ENCODE data around the gene ZNF485. TPM values are rescaled to one million over a fixed set of nuclear protein-coding genes. Genes with fewer than 3 reads are reported as not detected.

ZNF485 gene
- total and polyA plus RNA-seq, 10 of the 15 experiments (the other 5 are each of a cell fraction or from before 2014, with no cell fraction given): 3.2 to 7.6 (median 5.1) TPM

GRCh38 chr10:43594944-43595589 lies 11.2 kb upstream of the ZNF485 start (continued):
- TF ChIP-seq PAX8 (IDR thresholded peaks at IDR 0.05) (no peak), MLLT1 (IDR thresholded peaks at IDR 0.05) (no peak), SIN3A (IDR thresholded peaks at IDR 0.05; ENCODE audit: low read depth, low read length) (no peak), PML (IDR thresholded peaks at IDR 0.05; ENCODE audit: low read length) (0 out of 2 replicates have a peak, but pooled peaks have one; percentile 14), CBFB (IDR thresholded peaks at IDR 0.05; ENCODE audit: low read depth) (0 out of 2 replicates have a peak, but pooled peaks have one; percentile 0), GABPA (IDR thresholded peaks at IDR 0.05; ENCODE audit: low read depth) (no peak), PAX5 (IDR thresholded peaks at IDR 0.05; ENCODE audit: borderline replicate concordance, low read depth, low read length) (no peak), ZNF274 (IDR thresholded peaks at IDR 0.05; ENCODE audit: insufficient read depth, insufficient read length) (no peak), EED (IDR thresholded peaks at IDR 0.05; ENCODE audit: low read depth) (0 out of 2 replicates have a peak, but pooled peaks have one; percentile 9), TARDBP (IDR thresholded peaks at IDR 0.05; ENCODE audit: borderline replicate concordance) (no peak), E2F8 (IDR thresholded peaks at IDR 0.05; ENCODE audit: low read depth, partially characterized antibody) (no peak), JUNB (IDR thresholded peaks at IDR 0.05) (peak; percentile 51), NFIC (IDR thresholded peaks at IDR 0.05; ENCODE audit: low read depth, low read length) (no peak; the same call in 1 of the 2 replicates), KDM1A (IDR thresholded peaks at IDR 0.05; ENCODE audit: borderline replicate concordance) (no peak), TAF1 (IDR thresholded peaks at IDR 0.05; ENCODE audit: borderline replicate concordance, low read depth, low read length) (peak; percentile 50; the same call in 1 of the 2 replicates), BCL11A (IDR thresholded peaks at IDR 0.05; ENCODE audit: low read depth, low read length) (peak; percentile 17; the same call in 1 of the 2 replicates), TCF3 (IDR thresholded peaks at IDR 0.05; ENCODE audit: borderline replicate concordance, insufficient read depth, low read depth, low read length) (no peak), MYC (IDR thresholded peaks at IDR 0.05; ENCODE audit: insufficient read depth, insufficient read length, insufficient replicate concordance, low read length, severe bottlenecking) (no peak), NR2C1 (IDR thresholded peaks at IDR 0.05) (no peak), NBN (IDR thresholded peaks at IDR 0.05) (no peak), ZBED1 (IDR thresholded peaks at IDR 0.05; ENCODE audit: borderline replicate concordance) (no peak), IRF4 (IDR thresholded peaks at IDR 0.05; ENCODE audit: low read depth, low read length) (peak; percentile 40; the same call in 1 of the 2 replicates), RELB (IDR thresholded peaks at IDR 0.05; ENCODE audit: low read depth) (peak; percentile 11; the same call in 1 of the 2 replicates), FOXM1 (IDR thresholded peaks at IDR 0.05; ENCODE audit: low read depth, low read length) (0 out of 2 replicates have a peak, but pooled peaks have one; percentile 8), POLR2AphosphoS2 (IDR thresholded peaks at IDR 0.05; ENCODE audit: low read depth, low read length) (no peak), CEBPB (IDR thresholded peaks at IDR 0.05; ENCODE audit: borderline replicate concordance in 1 of 2, low read depth in 2 of 2, low read length in 2 of 2) (no peak; a peak in 1 of 4 replicates)
